Liver (tissue), 3 donors: ENCODE results near the gene CHAF1B.

ENCODE experiments used
- CTCF ChIP-seq: fragments of 150-350 bp; IDR thresholded peaks from 2 replicates; pipeline ENCODE4 v1.5.1; 2017; ENCODE audit warnings: improper control_type of control experiment, low read depth, low read length; ENCODE audit not compliant: missing input control
- GABPA ChIP-seq, 2 donors: IDR thresholded peaks in 1 of 2; conservative IDR thresholded peaks in 1 of 2; 2 replicates each; pipeline ENCODE4 v1.6.1; 2016; ENCODE audit warnings: antibody characterized with exemption in 2 of 2, mild to moderate bottlenecking in 1 of 2, moderate library complexity in 1 of 2
- MAX ChIP-seq: IDR thresholded peaks from 2 replicates; pipeline ENCODE4 v1.6.1; 2016; ENCODE audit warnings: antibody characterized with exemption
- REST ChIP-seq: IDR thresholded peaks from 2 replicates; pipeline ENCODE4 v1.6.1; 2016; ENCODE audit warnings: antibody characterized with exemption, mild to moderate bottlenecking
- SP1 ChIP-seq: IDR thresholded peaks from 2 replicates; pipeline ENCODE4 v1.6.1; 2018; ENCODE audit warnings: antibody characterized with exemption, mild to moderate bottlenecking
- TAF1 ChIP-seq: conservative IDR thresholded peaks from 2 replicates; pipeline ENCODE4 v1.6.1; 2016; ENCODE audit warnings: antibody characterized with exemption, mild to moderate bottlenecking
- ZBTB33 ChIP-seq: IDR thresholded peaks from 2 replicates; pipeline ENCODE4 v1.6.1; 2016; ENCODE audit warnings: antibody characterized with exemption
- donor health status: healthy.
- donor health status: healthy.

- TF ChIP-seq CTCF (no peak), MAX (no peak), ZBTB33 (no peak), SP1 (no peak), TAF1 (no peak), REST (no peak), GABPA (IDR thresholded peaks at IDR 0.05 in 1 of 2, conservative IDR thresholded peaks at IDR 0.05 in 1 of 2) (no peak)
Measured at GRCh38 chr21:36415375-36415774, 30.2 kb downstream of the CHAF1B start.
